GM12875 (cell line): ENCODE results near the gene SRF.

Source experiments
- H3K4me3 ChIP-seq: one replicate; pipeline ENCODE4 v1.5.1; 2011; ENCODE audit warnings: low read depth, low read length, control low read depth
- TF ChIP-seq, protein P1 (sequence below): IDR thresholded peaks from 2 replicates; pipeline ENCODE4 v1.5.1; 2011; ENCODE audit warnings: low read depth, mild to moderate bottlenecking, control low read depth, inconsistent platforms, low read length, moderate library complexity, borderline replicate concordance; ENCODE audit not compliant: insufficient read depth

SRF gene

DNA sequence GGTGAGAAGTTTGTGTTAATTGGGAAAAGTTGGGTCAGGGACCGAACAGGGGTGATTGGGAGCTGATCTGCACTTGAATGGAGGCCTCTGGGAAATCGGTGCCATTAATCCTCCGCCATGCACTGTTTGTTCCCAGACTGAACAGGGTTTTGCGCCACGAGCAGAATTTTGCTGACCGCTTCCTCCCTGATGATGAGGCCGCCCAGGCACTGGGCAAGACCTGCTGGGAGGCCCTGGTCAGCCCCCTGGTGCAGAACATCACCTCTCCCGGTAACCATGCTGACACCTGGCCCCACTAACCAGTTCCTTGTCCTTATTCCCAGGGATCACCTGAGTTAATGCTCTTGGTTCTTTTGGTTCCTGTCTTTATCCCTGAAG lies 32.6 kb downstream of the SRF start:
- no peak overlapping the region for H3K4me3 ChIP-seq
- TF ChIP-seq, protein P1, sequence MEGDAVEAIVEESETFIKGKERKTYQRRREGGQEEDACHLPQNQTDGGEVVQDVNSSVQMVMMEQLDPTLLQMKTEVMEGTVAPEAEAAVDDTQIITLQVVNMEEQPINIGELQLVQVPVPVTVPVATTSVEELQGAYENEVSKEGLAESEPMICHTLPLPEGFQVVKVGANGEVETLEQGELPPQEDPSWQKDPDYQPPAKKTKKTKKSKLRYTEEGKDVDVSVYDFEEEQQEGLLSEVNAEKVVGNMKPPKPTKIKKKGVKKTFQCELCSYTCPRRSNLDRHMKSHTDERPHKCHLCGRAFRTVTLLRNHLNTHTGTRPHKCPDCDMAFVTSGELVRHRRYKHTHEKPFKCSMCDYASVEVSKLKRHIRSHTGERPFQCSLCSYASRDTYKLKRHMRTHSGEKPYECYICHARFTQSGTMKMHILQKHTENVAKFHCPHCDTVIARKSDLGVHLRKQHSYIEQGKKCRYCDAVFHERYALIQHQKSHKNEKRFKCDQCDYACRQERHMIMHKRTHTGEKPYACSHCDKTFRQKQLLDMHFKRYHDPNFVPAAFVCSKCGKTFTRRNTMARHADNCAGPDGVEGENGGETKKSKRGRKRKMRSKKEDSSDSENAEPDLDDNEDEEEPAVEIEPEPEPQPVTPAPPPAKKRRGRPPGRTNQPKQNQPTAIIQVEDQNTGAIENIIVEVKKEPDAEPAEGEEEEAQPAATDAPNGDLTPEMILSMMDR: no peak

DNA sequence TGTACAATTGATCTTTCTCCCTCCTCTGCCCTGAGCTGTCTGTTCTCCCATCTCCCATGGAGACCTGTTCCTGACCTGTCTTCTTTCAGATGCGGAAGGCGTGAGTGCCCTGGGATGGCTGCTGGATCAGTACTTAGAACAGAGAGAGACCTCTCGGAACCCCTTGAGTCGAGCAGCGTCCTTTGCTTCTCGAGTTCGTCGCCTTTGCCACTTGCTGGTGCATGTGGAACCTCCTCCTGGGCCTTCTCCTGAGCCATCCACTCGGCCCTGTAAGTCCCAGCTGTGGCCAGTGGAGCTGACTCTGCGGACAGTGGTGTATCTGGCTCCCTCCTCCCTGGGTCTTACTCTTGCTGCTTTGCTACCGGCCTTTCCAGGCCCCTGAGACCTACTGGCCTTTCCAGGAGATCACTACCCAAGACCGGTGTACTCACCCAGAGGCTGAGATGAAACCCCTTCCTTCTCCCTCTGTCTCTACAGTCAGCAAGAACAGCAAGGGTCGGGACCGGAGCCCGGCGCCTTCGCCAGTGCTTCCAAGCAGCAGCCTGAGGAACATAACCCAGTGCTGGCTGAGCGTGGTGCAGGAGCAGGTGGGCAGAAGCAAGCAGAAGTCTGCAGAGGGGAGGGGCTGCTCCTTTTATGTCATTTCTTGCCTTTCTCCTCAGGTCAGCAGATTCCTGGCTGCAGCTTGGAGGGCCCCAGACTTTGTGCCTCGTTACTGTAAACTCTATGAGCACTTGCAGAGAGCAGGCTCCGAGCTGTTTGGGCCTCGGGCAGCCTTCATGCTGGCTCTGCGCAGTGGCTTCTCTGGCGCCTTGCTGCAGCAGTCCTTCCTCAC lies 33.4 kb downstream of the SRF start:
- TF ChIP-seq, protein P1: no peak
- no peak overlapping the region for H3K4me3 ChIP-seq

DNA sequence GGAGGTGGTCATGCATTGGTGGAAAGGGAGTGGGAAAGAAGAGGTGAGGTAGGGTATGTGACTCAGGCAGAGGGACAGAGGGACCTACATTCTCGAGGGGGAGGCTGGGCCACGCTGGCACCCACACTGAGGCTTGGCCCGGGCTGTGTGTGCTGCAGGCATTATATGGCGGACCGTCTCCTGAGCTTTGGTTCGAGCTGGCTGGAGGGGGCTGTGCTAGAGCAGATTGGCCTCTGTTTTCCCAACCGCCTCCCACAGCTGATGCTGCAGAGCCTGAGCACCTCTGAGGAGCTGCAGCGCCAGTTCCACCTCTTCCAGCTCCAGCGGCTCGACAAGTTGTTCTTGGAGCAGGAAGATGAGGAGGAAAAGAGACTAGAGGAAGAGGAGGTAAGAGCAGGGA lies 34.8 kb downstream of the SRF start:
- H3K4me3 ChIP-seq: no peak overlapping the region
- TF ChIP-seq, protein P1: no peak

DNA sequence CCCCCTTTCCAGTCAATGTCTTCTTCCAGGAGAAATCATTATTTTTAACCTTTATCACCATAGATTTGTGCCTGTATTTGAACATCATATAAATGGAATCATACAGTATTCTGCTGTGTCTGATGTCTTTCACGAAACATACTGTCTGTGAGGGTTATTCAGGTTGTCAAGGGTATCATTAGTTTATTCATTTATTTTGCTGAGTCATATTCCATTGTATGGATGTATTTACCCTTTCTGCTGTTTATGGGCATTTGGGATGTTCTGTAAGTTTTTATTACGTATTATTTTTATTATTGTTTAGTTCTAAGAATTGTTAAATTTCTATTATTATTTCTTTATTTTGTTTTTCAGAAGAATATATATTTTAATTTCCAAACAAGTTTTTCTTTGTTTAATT lies 36.2 kb downstream of the SRF start:
- TF ChIP-seq, protein P1: no peak

DNA sequence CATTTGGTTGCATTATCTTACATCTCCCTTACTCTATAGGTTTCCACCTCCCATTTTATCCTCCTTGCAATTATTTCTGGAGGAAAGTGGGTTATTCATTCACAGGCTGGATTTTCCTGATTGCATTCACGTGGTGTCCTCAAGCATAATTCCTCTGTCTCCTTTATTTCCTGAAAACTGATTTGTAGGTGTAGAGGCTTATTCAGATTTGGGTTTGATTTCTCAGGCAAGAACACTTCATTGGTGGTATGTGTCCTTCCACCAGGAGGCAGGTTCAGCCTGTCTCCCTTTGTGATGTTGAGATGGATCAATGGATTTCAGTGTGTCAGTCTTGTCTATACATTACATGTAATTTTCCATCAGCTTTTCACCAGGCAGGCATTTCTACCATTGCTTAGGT lies 40.9 kb downstream of the SRF start:
- TF ChIP-seq, protein P1: no peak
- H3K4me3 ChIP-seq: no peak overlapping the region

More for the DNA sequence above, 36.2 kb downstream of the SRF start:
- H3K4me3 ChIP-seq: no peak overlapping the region

DNA sequence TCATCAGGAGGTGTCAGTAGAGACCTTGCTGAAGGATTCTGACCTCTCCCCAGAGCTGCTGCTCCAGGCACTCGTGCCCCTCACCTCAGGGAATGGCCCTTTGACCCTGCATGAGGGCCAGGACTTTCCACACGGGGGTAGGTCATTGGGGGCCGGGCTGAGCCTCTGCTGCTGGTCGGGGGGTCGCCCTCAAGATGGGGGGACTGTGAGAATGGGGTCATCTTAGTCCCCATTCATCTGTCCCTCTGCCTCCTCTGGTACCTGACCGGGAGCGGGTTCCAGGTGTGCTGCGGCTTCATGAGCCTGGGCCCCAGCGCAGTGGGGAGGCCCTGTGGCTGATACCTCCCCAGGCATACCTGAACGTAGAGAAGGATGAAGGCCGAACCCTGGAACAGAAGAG lies 42.4 kb downstream of the SRF start:
- no peak overlapping the region for H3K4me3 ChIP-seq
- TF ChIP-seq, protein P1: no peak

DNA sequence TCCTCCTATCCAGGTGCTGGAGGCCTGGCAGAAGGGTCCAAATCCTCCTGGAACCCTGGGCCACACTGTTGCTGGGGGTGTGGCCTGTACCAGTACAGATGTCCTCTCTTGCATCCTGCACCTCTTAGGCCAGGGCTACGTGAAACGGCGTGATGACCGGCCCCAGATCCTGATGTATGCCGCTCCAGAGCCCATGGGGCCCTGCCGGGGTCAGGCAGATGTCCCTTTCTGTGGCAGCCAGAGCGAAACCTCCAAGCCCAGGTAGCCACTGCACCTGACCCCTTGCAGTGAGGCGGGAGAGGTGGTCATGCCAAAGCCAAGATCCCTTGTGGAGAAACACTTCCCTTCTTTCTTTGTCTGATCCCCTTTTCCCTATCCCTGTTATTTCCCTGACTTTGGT lies 44.0 kb downstream of the SRF start:
- H3K4me3 ChIP-seq: no peak overlapping the region
- TF ChIP-seq, protein P1: no peak
